Measurements from ENCODE around the gene UPP2. TPM values are rescaled to one million over a fixed set of nuclear protein-coding genes. Genes with fewer than 3 reads are reported as not detected.

The UPP2 gene
- total RNA-seq, 1 experiment from 2014 or later, result not detected

DNA sequence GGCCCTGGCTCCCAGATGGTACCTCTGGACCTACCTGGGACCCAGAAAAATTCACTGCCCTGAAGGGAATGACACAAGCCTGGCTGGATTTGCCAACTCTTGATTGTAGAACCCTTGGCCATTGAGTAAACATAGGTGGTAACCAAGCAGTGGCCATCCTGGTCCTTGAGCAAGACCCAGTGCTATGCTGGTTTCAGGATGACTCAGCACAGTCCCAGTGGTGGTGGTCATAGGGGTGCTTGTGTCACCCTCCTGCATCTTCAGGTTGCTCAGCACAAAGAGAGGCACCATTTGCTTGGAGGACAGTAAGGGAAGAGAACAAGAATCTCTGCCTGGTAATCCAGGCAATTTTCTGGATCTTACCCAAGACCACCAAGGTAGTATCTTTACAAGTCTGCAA is 52.9 kb downstream of the UPP2 start:
- H3K36me3 ChIP-seq (ENCODE audit: low read depth), result no peaks in the 10 kb centered on the region
- DNase-seq, result no peak
- no peaks in the 10 kb centered on the region for H3K79me2 ChIP-seq (ENCODE audit: low read depth)
- ChIA-PET POLR2A (ENCODE audit: unreplicated experiment) (no interaction called here), CTCF (no interaction called here)
- no peaks in the 10 kb centered on the region for H3K9me2 ChIP-seq (ENCODE audit: insufficient read depth)
- no peaks in the 10 kb centered on the region for H3K9me3 ChIP-seq (ENCODE audit: insufficient read depth, low read depth)
- no peak overlapping the region for H3K4me3 ChIP-seq
- no peaks in the 10 kb centered on the region for H3K27me3 ChIP-seq (ENCODE audit: insufficient read depth, low read depth)
- H3K4me2 ChIP-seq, result no peak overlapping the region
- no peak overlapping the region for H3K27ac ChIP-seq
- TF ChIP-seq, protein P1, sequence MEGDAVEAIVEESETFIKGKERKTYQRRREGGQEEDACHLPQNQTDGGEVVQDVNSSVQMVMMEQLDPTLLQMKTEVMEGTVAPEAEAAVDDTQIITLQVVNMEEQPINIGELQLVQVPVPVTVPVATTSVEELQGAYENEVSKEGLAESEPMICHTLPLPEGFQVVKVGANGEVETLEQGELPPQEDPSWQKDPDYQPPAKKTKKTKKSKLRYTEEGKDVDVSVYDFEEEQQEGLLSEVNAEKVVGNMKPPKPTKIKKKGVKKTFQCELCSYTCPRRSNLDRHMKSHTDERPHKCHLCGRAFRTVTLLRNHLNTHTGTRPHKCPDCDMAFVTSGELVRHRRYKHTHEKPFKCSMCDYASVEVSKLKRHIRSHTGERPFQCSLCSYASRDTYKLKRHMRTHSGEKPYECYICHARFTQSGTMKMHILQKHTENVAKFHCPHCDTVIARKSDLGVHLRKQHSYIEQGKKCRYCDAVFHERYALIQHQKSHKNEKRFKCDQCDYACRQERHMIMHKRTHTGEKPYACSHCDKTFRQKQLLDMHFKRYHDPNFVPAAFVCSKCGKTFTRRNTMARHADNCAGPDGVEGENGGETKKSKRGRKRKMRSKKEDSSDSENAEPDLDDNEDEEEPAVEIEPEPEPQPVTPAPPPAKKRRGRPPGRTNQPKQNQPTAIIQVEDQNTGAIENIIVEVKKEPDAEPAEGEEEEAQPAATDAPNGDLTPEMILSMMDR (conservative IDR thresholded peaks at IDR 0.05), result no peak
- TF ChIP-seq EZH2 (IDR thresholded peaks at IDR 0.05; ENCODE audit: low read depth), result no peak
- intact Hi-C loops (cut with micrococcal nuclease; ENCODE audit: unreplicated experiment), result no loop called here
- no peaks in the 10 kb centered on the region for H3F3A ChIP-seq (ENCODE audit: insufficient read depth, low read depth)
- H3K4me1 ChIP-seq (replicated peaks; ENCODE audit: insufficient read depth), result no peaks in the 10 kb centered on the region
- no TSS peak for BruUV-seq (replicated peaks)
- no peak overlapping the region for H2AFZ ChIP-seq
- H4K20me1 ChIP-seq (ENCODE audit: insufficient read depth), result no peaks in the 10 kb centered on the region

DNA sequence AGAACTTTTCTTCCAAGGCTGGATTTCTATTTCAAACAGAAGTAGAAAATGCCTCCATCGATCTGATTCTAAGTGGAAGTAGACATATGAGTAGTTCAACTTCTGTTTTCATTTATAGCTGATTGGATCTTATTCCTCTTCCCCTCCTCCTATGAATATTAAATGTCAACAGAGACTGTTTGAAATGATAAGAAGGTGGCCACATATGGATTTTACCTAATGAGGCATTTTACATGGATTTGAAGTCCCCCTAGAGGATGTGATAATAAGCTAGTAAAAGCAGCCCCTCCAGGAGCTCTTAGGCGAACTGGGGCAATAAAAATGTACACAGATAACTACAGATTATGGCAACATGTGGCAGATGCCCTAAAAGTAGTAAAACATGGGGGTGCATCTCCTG is 71.0 kb downstream of the UPP2 start:
- ChIA-PET CTCF (no interaction called here), POLR2A (ENCODE audit: unreplicated experiment) (interaction anchor here (0.5 kb wide), 1 partner anchor 464 kb away, joined by 8 read pairs; no protein-coding TSS in a partner anchor)
- Histone ChIP-seq H3K9me3 (ENCODE audit: insufficient read depth, low read depth) (no peaks in the 10 kb centered on the region), H3K27me3 (ENCODE audit: insufficient read depth, low read depth) (no peaks in the 10 kb centered on the region), H3K79me2 (ENCODE audit: low read depth) (no peaks in the 10 kb centered on the region), H2AFZ (no peak overlapping the region), H3K9me2 (ENCODE audit: insufficient read depth) (no peaks in the 10 kb centered on the region), H3F3A (ENCODE audit: insufficient read depth, low read depth) (no peaks in the 10 kb centered on the region), H3K27ac (no peak overlapping the region), H3K36me3 (ENCODE audit: low read depth) (no peaks in the 10 kb centered on the region), H3K4me2 (no peak overlapping the region), H3K4me3 (no peak overlapping the region), H3K4me1 (replicated peaks; ENCODE audit: insufficient read depth) (no peaks in the 10 kb centered on the region), H4K20me1 (ENCODE audit: insufficient read depth) (no peaks in the 10 kb centered on the region)
- TF ChIP-seq, protein P1 (conservative IDR thresholded peaks at IDR 0.05), result no peak
- no peak for TF ChIP-seq EZH2 (IDR thresholded peaks at IDR 0.05; ENCODE audit: low read depth)
- intact Hi-C loops (cut with micrococcal nuclease; ENCODE audit: unreplicated experiment), result no loop called here
- no TSS peak for BruUV-seq (replicated peaks)
- no peak for DNase-seq

DNA sequence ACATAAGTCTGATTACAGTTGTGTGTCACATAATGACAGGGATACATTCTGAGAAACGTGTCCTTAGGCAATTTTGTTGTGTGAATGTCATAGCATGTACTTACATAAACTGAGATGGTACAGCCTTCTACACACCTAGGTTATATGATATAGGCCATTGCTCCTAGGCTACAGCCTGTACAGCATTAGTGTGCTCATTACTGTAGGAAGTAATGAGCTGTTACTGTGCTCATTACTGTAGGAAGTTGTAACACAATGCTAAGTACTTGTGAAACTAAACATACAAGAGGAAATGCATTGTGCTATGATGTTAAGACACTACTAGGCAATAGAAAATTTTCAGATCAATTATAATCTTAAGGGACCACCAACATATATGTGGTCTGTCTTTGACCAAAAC is 72.8 kb downstream of the UPP2 start:
- Histone ChIP-seq H2AFZ (no peak overlapping the region), H3K27me3 (ENCODE audit: insufficient read depth, low read depth) (no peaks in the 10 kb centered on the region), H3K27ac (no peak overlapping the region), H3K4me1 (replicated peaks; ENCODE audit: insufficient read depth) (no peaks in the 10 kb centered on the region), H3K4me3 (no peak overlapping the region), H4K20me1 (ENCODE audit: insufficient read depth) (no peaks in the 10 kb centered on the region), H3K4me2 (no peak overlapping the region), H3K9me3 (ENCODE audit: insufficient read depth, low read depth) (no peaks in the 10 kb centered on the region), H3K9me2 (ENCODE audit: insufficient read depth) (no peaks in the 10 kb centered on the region), H3F3A (ENCODE audit: insufficient read depth, low read depth) (no peaks in the 10 kb centered on the region), H3K36me3 (ENCODE audit: low read depth) (no peaks in the 10 kb centered on the region), H3K79me2 (ENCODE audit: low read depth) (no peaks in the 10 kb centered on the region)
- BruUV-seq (replicated peaks), result no TSS peak
- no peak for DNase-seq
- ChIA-PET POLR2A (ENCODE audit: unreplicated experiment) (no interaction called here), CTCF (no interaction called here)
- intact Hi-C loops (cut with micrococcal nuclease; ENCODE audit: unreplicated experiment), result no loop called here
- TF ChIP-seq, protein P1 (conservative IDR thresholded peaks at IDR 0.05), result no peak
- no peak for TF ChIP-seq EZH2 (IDR thresholded peaks at IDR 0.05; ENCODE audit: low read depth)
